ENCODE measurements around the gene SLC12A9.
A peak's percentile ranks its signal among the peaks of the same experiment; 100 is the strongest.

SLC12A9 gene

GRCh38 chr7:100888291-100888987 lies 35.9 kb downstream of the SLC12A9 start:
- H3K27me3 ChIP-seq (ENCODE audit: control insufficient read depth, insufficient read depth, low read length): no peaks in the 10 kb centered on the region
- H3K4me2 ChIP-seq (ENCODE audit: low read length): peak overlapping the region; percentile 98
- peak overlapping the region; percentile 89 for H3K9ac ChIP-seq (ENCODE audit: low read depth, low read length)
- no peaks in the 10 kb centered on the region for H3K9me3 ChIP-seq (replicated peaks; ENCODE audit: low read length)
- peaks cover 55% of the 10 kb centered on the region for H3K36me3 ChIP-seq (ENCODE audit: insufficient read depth, low read length)
- H3K4me1 ChIP-seq (ENCODE audit: control insufficient read depth, insufficient read depth, low read length): peaks cover 31% of the 10 kb centered on the region
- peak overlapping the region; percentile 85 for H3K4me3 ChIP-seq (ENCODE audit: low read length)

- Histone ChIP-seq H3K9ac (ENCODE audit: low read depth, low read length) (peak within 1 kb of the TSS; percentile 89), H3K27me3 (ENCODE audit: control insufficient read depth, insufficient read depth, low read length) (no peaks in the 10 kb centered on the region), H3K4me3 (ENCODE audit: low read length) (peak within 1 kb of the TSS; percentile 85), H3K4me2 (ENCODE audit: low read length) (peak within 1 kb of the TSS; percentile 98), H3K9me3 (replicated peaks; ENCODE audit: low read length) (no peaks in the 10 kb centered on the region), H3K4me1 (ENCODE audit: control insufficient read depth, insufficient read depth, low read length) (peaks cover 31% of the 10 kb centered on the region), H3K36me3 (ENCODE audit: insufficient read depth, low read length) (peaks cover 48% of the 10 kb centered on the region)
Measured at GRCh38 chr7:100888988-100889750, 36.7 kb downstream of the SLC12A9 start, which contains the start of gene UFSP1. Gene UFSP1, minus strand, starts transcription at chr7:100889715. Its CDS starts 444 bp downstream, at chr7:100889271.

- Histone ChIP-seq H3K4me3 (ENCODE audit: low read length) (peak overlapping the region; percentile 74), H3K4me1 (ENCODE audit: control insufficient read depth, insufficient read depth, low read length) (peaks cover 37% of the 10 kb centered on the region), H3K36me3 (ENCODE audit: insufficient read depth, low read length) (peaks cover 30% of the 10 kb centered on the region), H3K27me3 (ENCODE audit: control insufficient read depth, insufficient read depth, low read length) (peaks cover 3% of the 10 kb centered on the region), H3K9ac (ENCODE audit: low read depth, low read length) (peak overlapping the region; percentile 78), H3K4me2 (ENCODE audit: low read length) (peak overlapping the region; percentile 92), H3K9me3 (replicated peaks; ENCODE audit: low read length) (no peaks in the 10 kb centered on the region)
Measured at GRCh38 chr7:100890653-100891567, 38.4 kb downstream of the SLC12A9 start.

GRCh38 chr7:100891568-100892247 lies 39.2 kb downstream of the SLC12A9 start:
- no peaks in the 10 kb centered on the region for H3K9me3 ChIP-seq (replicated peaks; ENCODE audit: low read length)
- H3K4me3 ChIP-seq (ENCODE audit: low read length): no peak overlapping the region
- no peak overlapping the region for H3K4me2 ChIP-seq (ENCODE audit: low read length)
- peaks cover 11% of the 10 kb centered on the region for H3K27me3 ChIP-seq (ENCODE audit: control insufficient read depth, insufficient read depth, low read length)
- H3K36me3 ChIP-seq (ENCODE audit: insufficient read depth, low read length): peaks cover 22% of the 10 kb centered on the region
- H3K4me1 ChIP-seq (ENCODE audit: control insufficient read depth, insufficient read depth, low read length): peaks cover 37% of the 10 kb centered on the region
- no peak overlapping the region for H3K9ac ChIP-seq (ENCODE audit: low read depth, low read length)

- H3K27me3 ChIP-seq (ENCODE audit: control insufficient read depth, insufficient read depth, low read length): peaks cover 19% of the 10 kb centered on the region
- H3K9ac ChIP-seq (ENCODE audit: low read depth, low read length): no peak overlapping the region
- no peak overlapping the region for H3K4me2 ChIP-seq (ENCODE audit: low read length)
- H3K4me3 ChIP-seq (ENCODE audit: low read length): no peak overlapping the region
- H3K4me1 ChIP-seq (ENCODE audit: control insufficient read depth, insufficient read depth, low read length): peaks cover 33% of the 10 kb centered on the region
- H3K36me3 ChIP-seq (ENCODE audit: insufficient read depth, low read length): peaks cover 13% of the 10 kb centered on the region
- no peaks in the 10 kb centered on the region for H3K9me3 ChIP-seq (replicated peaks; ENCODE audit: low read length)
Measured at GRCh38 chr7:100892364-100893317, 40.1 kb downstream of the SLC12A9 start.

- Histone ChIP-seq H3K36me3 (ENCODE audit: insufficient read depth, low read length) (peaks cover 5% of the 10 kb centered on the region), H3K4me3 (ENCODE audit: low read length) (no peak overlapping the region), H3K9ac (ENCODE audit: low read depth, low read length) (no peak overlapping the region), H3K9me3 (replicated peaks; ENCODE audit: low read length) (no peaks in the 10 kb centered on the region), H3K4me2 (ENCODE audit: low read length) (no peak overlapping the region), H3K4me1 (ENCODE audit: control insufficient read depth, insufficient read depth, low read length) (peaks cover 26% of the 10 kb centered on the region), H3K27me3 (ENCODE audit: control insufficient read depth, insufficient read depth, low read length) (peaks cover 24% of the 10 kb centered on the region)
Measured at GRCh38 chr7:100893318-100893895, 40.9 kb downstream of the SLC12A9 start.

- Histone ChIP-seq H3K4me2 (ENCODE audit: low read length) (peak overlapping the region; percentile 85), H3K9me3 (replicated peaks; ENCODE audit: low read length) (no peaks in the 10 kb centered on the region), H3K27me3 (ENCODE audit: control insufficient read depth, insufficient read depth, low read length) (peaks cover 24% of the 10 kb centered on the region), H3K36me3 (ENCODE audit: insufficient read depth, low read length) (no peaks in the 10 kb centered on the region), H3K4me1 (ENCODE audit: control insufficient read depth, insufficient read depth, low read length) (peaks cover 19% of the 10 kb centered on the region), H3K9ac (ENCODE audit: low read depth, low read length) (no peak overlapping the region), H3K4me3 (ENCODE audit: low read length) (no peak overlapping the region)
Measured at GRCh38 chr7:100893910-100894721, 41.6 kb downstream of the SLC12A9 start.

- H3K4me3 ChIP-seq (ENCODE audit: low read length): peak overlapping the region; percentile 61
- peaks cover 14% of the 10 kb centered on the region for H3K4me1 ChIP-seq (ENCODE audit: control insufficient read depth, insufficient read depth, low read length)
- no peak overlapping the region for H3K9ac ChIP-seq (ENCODE audit: low read depth, low read length)
- peak overlapping the region; percentile 85 for H3K4me2 ChIP-seq (ENCODE audit: low read length)
- peaks cover 27% of the 10 kb centered on the region for H3K27me3 ChIP-seq (ENCODE audit: control insufficient read depth, insufficient read depth, low read length)
- no peaks in the 10 kb centered on the region for H3K9me3 ChIP-seq (replicated peaks; ENCODE audit: low read length)
- no peaks in the 10 kb centered on the region for H3K36me3 ChIP-seq (ENCODE audit: insufficient read depth, low read length)
Measured at GRCh38 chr7:100894860-100895700, 42.6 kb downstream of the SLC12A9 start.

- peak within 1 kb of the TSS; percentile 61 for H3K4me3 ChIP-seq (ENCODE audit: low read length)
- H3K9ac ChIP-seq (ENCODE audit: low read depth, low read length): no peak within 1 kb of the TSS
- H3K9me3 ChIP-seq (replicated peaks; ENCODE audit: low read length): no peaks in the 10 kb centered on the region
- H3K27me3 ChIP-seq (ENCODE audit: control insufficient read depth, insufficient read depth, low read length): peaks cover 30% of the 10 kb centered on the region
- H3K4me1 ChIP-seq (ENCODE audit: control insufficient read depth, insufficient read depth, low read length): peaks cover 9% of the 10 kb centered on the region
- H3K4me2 ChIP-seq (ENCODE audit: low read length): peak within 1 kb of the TSS; percentile 85
- H3K36me3 ChIP-seq (ENCODE audit: insufficient read depth, low read length): no peaks in the 10 kb centered on the region
Measured at GRCh38 chr7:100895701-100895955, 43.1 kb downstream of the SLC12A9 start, which contains the start of gene ACHE. Gene ACHE, minus strand, starts transcription at chr7:100895888. Its CDS starts 1,656 bp downstream, at chr7:100894232.

Data from skeletal muscle satellite cell (primary cell).